BE2C (cell line): ENCODE measurements around the gene MLIP.

Experiments
- DNase-seq: peaks from one replicate; pipeline ENCODE4 v3.0.0-alpha.2; 2020
- H3K27me3 ChIP-seq: fragments of 250-450 bp; sonication (Bioruptor Pico); 2 replicates; pipeline ENCODE4 v1.5.1; 2020; ENCODE audit warnings: mild to moderate bottlenecking
- H3K36me3 ChIP-seq: fragments of 250-450 bp; sonication (Bioruptor Pico); 2 replicates; pipeline ENCODE4 v1.5.1; 2020; ENCODE audit warnings: mild to moderate bottlenecking
- H3K4me1 ChIP-seq: fragments of 250-450 bp; sonication (Bioruptor Pico); 2 replicates; pipeline ENCODE4 v1.5.1; 2020
- H3K4me3 ChIP-seq: 2 replicates; pipeline ENCODE4 v1.5.1; 2011; ENCODE audit warnings: low read depth, low read length
- H3K9me3 ChIP-seq: fragments of 250-450 bp; sonication (Bioruptor Pico); 2 replicates; pipeline ENCODE4 v1.5.1; 2020
- CTCF ChIP-seq: IDR thresholded peaks from 2 replicates; pipeline ENCODE4 v1.5.1; 2012; ENCODE audit warnings: mild to moderate bottlenecking, low read depth, low read length

MLIP gene

GRCh38 chr6:54135665-54136369, 24.6 kb downstream of the MLIP start:
- H3K4me3 ChIP-seq = no peak overlapping the region
- H3K27me3 ChIP-seq = no peaks in the 10 kb centered on the region
- H3K36me3 ChIP-seq = no peaks in the 10 kb centered on the region
- no peak for DNase-seq
- H3K4me1 ChIP-seq = no peaks in the 10 kb centered on the region
- H3K9me3 ChIP-seq = no peaks in the 10 kb centered on the region
- no peak for TF ChIP-seq CTCF

GRCh38 chr6:54138795-54139194, 27.6 kb downstream of the MLIP start:
- Histone ChIP-seq H3K4me1 (no peaks in the 10 kb centered on the region), H3K27me3 (no peaks in the 10 kb centered on the region), H3K36me3 (no peaks in the 10 kb centered on the region), H3K4me3 (no peak overlapping the region), H3K9me3 (no peaks in the 10 kb centered on the region)
- no peak for DNase-seq
- TF ChIP-seq CTCF = no peak

- TF ChIP-seq CTCF = no peak
Observed at GRCh38 chr6:54140811-54141210, 29.6 kb downstream of the MLIP start.

GRCh38 chr6:54142889-54143519, 31.8 kb downstream of the MLIP start:
- no peaks in the 10 kb centered on the region for H3K9me3 ChIP-seq
- no peak overlapping the region for H3K4me3 ChIP-seq
- no peak for DNase-seq
- no peak for TF ChIP-seq CTCF
- no peaks in the 10 kb centered on the region for H3K4me1 ChIP-seq
- no peaks in the 10 kb centered on the region for H3K36me3 ChIP-seq
- no peaks in the 10 kb centered on the region for H3K27me3 ChIP-seq

More at GRCh38 chr6:54140811-54141210, 29.6 kb downstream of the MLIP start:
- Histone ChIP-seq H3K4me1 (no peaks in the 10 kb centered on the region), H3K9me3 (no peaks in the 10 kb centered on the region), H3K4me3 (no peak overlapping the region), H3K36me3 (no peaks in the 10 kb centered on the region), H3K27me3 (no peaks in the 10 kb centered on the region)
- DNase-seq = no peak

GRCh38 chr6:54151861-54152260, 40.6 kb downstream of the MLIP start:
- no peak for DNase-seq
- Histone ChIP-seq H3K36me3 (no peaks in the 10 kb centered on the region), H3K4me1 (no peaks in the 10 kb centered on the region), H3K9me3 (no peaks in the 10 kb centered on the region), H3K4me3 (no peak overlapping the region), H3K27me3 (no peaks in the 10 kb centered on the region)
- no peak for TF ChIP-seq CTCF

GRCh38 chr6:54156650-54157250, 45.5 kb downstream of the MLIP start:
- Histone ChIP-seq H3K9me3 (no peaks in the 10 kb centered on the region; the same call in 1 of the 2 replicates), H3K4me3 (no peak overlapping the region), H3K4me1 (no peaks in the 10 kb centered on the region), H3K27me3 (no peaks in the 10 kb centered on the region), H3K36me3 (no peaks in the 10 kb centered on the region)
- no peak for DNase-seq
- TF ChIP-seq CTCF = no peak
